NCI-H146 treated with DMSO at 0.1 percent for 48 hours (cell line): Measurements from ENCODE around the gene SLC5A12.

ENCODE experiments used
- DNase-seq: peaks from one replicate; lab custom pipeline; 2025; ENCODE audit not compliant: unreplicated experiment; lab: John Stamatoyannopoulos, UW

SLC5A12 gene

GRCh38 chr11:26721948-26722475, at the start of gene SLC5A12:
Gene SLC5A12, minus strand, starts transcription at chr11:26722060. Its CDS starts 346 bp downstream, at chr11:26721714.
- DNase-seq = no peak

GRCh38 chr11:26769027-26769426, 47.2 kb upstream of the SLC5A12 start:
- DNase-seq = no peak

GRCh38 chr11:26767060-26767459, 45.2 kb upstream of the SLC5A12 start:
- DNase-seq = no peak

GRCh38 chr11:26765323-26765722, 43.5 kb upstream of the SLC5A12 start:
- no peak for DNase-seq

GRCh38 chr11:26764825-26765224, 43.0 kb upstream of the SLC5A12 start:
- DNase-seq = no peak

GRCh38 chr11:26764315-26764714, 42.5 kb upstream of the SLC5A12 start:
- no peak for DNase-seq

GRCh38 chr11:26762089-26762488, 40.2 kb upstream of the SLC5A12 start:
- no peak for DNase-seq

- no peak for DNase-seq
Observed at GRCh38 chr11:26761361-26761809, 39.5 kb upstream of the SLC5A12 start.

- no peak for DNase-seq
Observed at GRCh38 chr11:26757995-26758394, 36.1 kb upstream of the SLC5A12 start.

GRCh38 chr11:26755762-26756161, 33.9 kb upstream of the SLC5A12 start:
- no peak for DNase-seq

- DNase-seq = peak; percentile 49
Observed at GRCh38 chr11:26753723-26754504, 32.1 kb upstream of the SLC5A12 start.

GRCh38 chr11:26749927-26750326, 28.1 kb upstream of the SLC5A12 start:
- DNase-seq = no peak

- DNase-seq = no peak
Observed at GRCh38 chr11:26743622-26744021, 21.8 kb upstream of the SLC5A12 start.

GRCh38 chr11:26742966-26743365, 21.1 kb upstream of the SLC5A12 start:
- DNase-seq = no peak

GRCh38 chr11:26741036-26741435, 19.2 kb upstream of the SLC5A12 start:
- no peak for DNase-seq

- DNase-seq = no peak
Observed at GRCh38 chr11:26739366-26740073, 17.7 kb upstream of the SLC5A12 start.

GRCh38 chr11:26734691-26735090, 12.8 kb upstream of the SLC5A12 start:
- DNase-seq = no peak

- no peak for DNase-seq
Observed at GRCh38 chr11:26731084-26731456, 9.2 kb upstream of the SLC5A12 start.

- DNase-seq = no peak
Observed at GRCh38 chr11:26730414-26731083, 8.7 kb upstream of the SLC5A12 start.

- no peak for DNase-seq
Observed at GRCh38 chr11:26729284-26729683, 7.4 kb upstream of the SLC5A12 start.

GRCh38 chr11:26726960-26727359, 5.1 kb upstream of the SLC5A12 start:
- no peak for DNase-seq

- no peak for DNase-seq
Observed at GRCh38 chr11:26719998-26720397, 1.9 kb downstream of the SLC5A12 start.
